ENCODE data around the gene RPS15. TPM values are rescaled to one million over a fixed set of nuclear protein-coding genes. Genes with fewer than 3 reads are reported as not detected.

Gene RPS15
- total and polyA plus RNA-seq, 2 of the 13 experiments (the other 11 are each of a cell fraction or from before 2014, with no cell fraction given), result 695 to 1,411 TPM

DNA sequence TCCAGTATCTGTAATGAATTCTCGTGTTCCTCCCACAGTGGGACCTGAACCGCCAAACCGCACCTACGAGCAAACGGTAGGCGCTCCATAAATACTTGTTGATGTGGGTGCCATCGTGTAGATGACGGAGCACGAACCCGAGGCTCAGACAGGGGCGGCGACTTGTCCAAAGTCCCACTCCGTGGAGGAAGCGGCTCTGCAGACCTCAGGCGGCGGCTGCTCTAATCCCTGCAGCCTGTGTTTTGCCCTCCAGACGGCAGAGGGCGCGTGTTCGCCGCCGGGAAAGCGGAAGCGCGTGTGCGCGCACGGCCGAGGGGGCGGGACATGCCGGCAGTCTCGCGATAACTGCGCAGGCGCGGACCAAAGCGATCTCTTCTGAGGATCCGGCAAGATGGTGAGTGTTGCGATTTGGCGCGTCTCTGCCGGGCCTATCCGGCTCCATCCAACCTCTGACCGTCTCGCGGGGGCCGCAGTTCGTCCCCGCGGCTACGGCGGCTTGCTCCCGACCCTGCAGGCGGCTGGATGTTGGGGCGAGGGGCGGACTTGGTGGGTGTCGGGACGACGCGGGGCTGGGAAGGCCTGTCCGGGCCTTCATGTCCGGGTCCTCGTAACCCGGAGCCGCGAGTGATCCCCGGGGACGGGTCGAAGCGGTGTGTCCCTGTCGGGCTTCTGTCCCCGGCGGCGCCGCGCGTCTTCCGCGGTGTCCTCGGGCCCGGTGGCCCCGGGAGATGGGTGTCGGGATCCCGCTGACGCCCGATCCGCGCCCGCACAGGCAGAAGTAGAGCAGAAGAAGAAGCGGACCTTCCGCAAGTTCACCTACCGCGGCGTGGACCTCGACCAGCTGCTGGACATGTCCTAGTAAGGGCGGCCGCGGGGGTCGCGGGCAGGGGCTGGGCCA is at the start of gene RPS15 (continued):
- TF ChIP-seq, protein P1, sequence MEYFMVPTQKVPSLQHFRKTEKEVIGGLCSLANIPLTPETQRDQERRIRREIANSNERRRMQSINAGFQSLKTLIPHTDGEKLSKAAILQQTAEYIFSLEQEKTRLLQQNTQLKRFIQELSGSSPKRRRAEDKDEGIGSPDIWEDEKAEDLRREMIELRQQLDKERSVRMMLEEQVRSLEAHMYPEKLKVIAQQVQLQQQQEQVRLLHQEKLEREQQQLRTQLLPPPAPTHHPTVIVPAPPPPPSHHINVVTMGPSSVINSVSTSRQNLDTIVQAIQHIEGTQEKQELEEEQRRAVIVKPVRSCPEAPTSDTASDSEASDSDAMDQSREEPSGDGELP (IDR thresholded peaks at IDR 0.05; ENCODE audit: borderline replicate concordance, low read depth), result peak; percentile 55; the same call in 1 of the 2 replicates
- TF ChIP-seq ZNF24 (IDR thresholded peaks at IDR 0.05) (no peak), KAT2B (IDR thresholded peaks at IDR 0.05; ENCODE audit: borderline replicate concordance, low read depth, low read length) (no peak), SOX13 (IDR thresholded peaks at IDR 0.05) (0 out of 2 replicates have a peak, but pooled peaks have one; percentile 19), SOX13 (CRISPR knock-in tag; conservative IDR thresholded peaks at IDR 0.05 in 1 of 2, IDR thresholded peaks at IDR 0.05 in 1 of 2) (peak; percentile 74 to 85; a peak in 2 of 4 replicates), TAF15 (IDR thresholded peaks at IDR 0.05; ENCODE audit: low read depth, low read length, poor library complexity, severe bottlenecking) (peak; percentile 70), ZSCAN21 (CRISPR knock-in tag; IDR thresholded peaks at IDR 0.05; ENCODE audit: borderline replicate concordance) (peak; percentile 93), ARNT2 (CRISPR knock-in tag; IDR thresholded peaks at IDR 0.05; ENCODE audit: low read depth) (peak; percentile 99), ZNF598 (CRISPR knock-in tag; IDR thresholded peaks at IDR 0.05; ENCODE audit: borderline replicate concordance) (peak; percentile 62; the same call in 1 of the 2 replicates), NFYC (CRISPR knock-in tag; IDR thresholded peaks at IDR 0.05) (peak; percentile 54; the same call in 1 of the 2 replicates), ZNF709 (CRISPR knock-in tag; IDR thresholded peaks at IDR 0.05) (peak; percentile 83), ZNF446 (CRISPR knock-in tag; IDR thresholded peaks at IDR 0.05) (peak; percentile 73; the same call in 1 of the 2 replicates), EP300 (IDR thresholded peaks at IDR 0.05; ENCODE audit: low read depth in 2 of 2, low read length in 2 of 2) (0 out of 4 replicates have a peak, but pooled peaks have one; percentile 20 to 56), EP300 (CRISPR knock-in tag; IDR thresholded peaks at IDR 0.05; ENCODE audit: borderline replicate concordance) (peak; percentile 59), RBFOX2 (IDR thresholded peaks at IDR 0.05; ENCODE audit: low read depth, low read length) (peak; percentile 99), KDM3A (CRISPR knock-in tag; IDR thresholded peaks at IDR 0.05; ENCODE audit: low read depth) (peak; percentile 96), ZNF331 (CRISPR knock-in tag; IDR thresholded peaks at IDR 0.05) (peak; percentile 93), SRSF9 (IDR thresholded peaks at IDR 0.05; ENCODE audit: borderline replicate concordance, insufficient read depth, low read depth, low read length, poor library complexity, severe bottlenecking) (no peak), HNRNPL (IDR thresholded peaks at IDR 0.05; ENCODE audit: low read depth, low read length) (peak; percentile 73; the same call in 1 of the 2 replicates), ZNF546 (CRISPR knock-in tag; conservative IDR thresholded peaks at IDR 0.05) (peak; percentile 83; the same call in 1 of the 2 replicates), ZMAT3 (CRISPR knock-in tag; conservative IDR thresholded peaks at IDR 0.05) (peak; percentile 82), ATF5 (CRISPR knock-in tag; IDR thresholded peaks at IDR 0.05; ENCODE audit: low read depth) (peak; percentile 52; the same call in 1 of the 2 replicates), ZNF274 (CRISPR knock-in tag; IDR thresholded peaks at IDR 0.05) (peak; percentile 87)
- TF ChIP-seq, protein P2, sequence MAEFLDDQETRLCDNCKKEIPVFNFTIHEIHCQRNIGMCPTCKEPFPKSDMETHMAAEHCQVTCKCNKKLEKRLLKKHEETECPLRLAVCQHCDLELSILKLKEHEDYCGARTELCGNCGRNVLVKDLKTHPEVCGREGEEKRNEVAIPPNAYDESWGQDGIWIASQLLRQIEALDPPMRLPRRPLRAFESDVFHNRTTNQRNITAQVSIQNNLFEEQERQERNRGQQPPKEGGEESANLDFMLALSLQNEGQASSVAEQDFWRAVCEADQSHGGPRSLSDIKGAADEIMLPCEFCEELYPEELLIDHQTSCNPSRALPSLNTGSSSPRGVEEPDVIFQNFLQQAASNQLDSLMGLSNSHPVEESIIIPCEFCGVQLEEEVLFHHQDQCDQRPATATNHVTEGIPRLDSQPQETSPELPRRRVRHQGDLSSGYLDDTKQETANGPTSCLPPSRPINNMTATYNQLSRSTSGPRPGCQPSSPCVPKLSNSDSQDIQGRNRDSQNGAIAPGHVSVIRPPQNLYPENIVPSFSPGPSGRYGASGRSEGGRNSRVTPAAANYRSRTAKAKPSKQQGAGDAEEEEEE (CRISPR knock-in tag; IDR thresholded peaks at IDR 0.05; ENCODE audit: borderline replicate concordance), result no peak; the same call in 1 of the 2 replicates
